Measurements from ENCODE around the gene RARS1. TPM values are rescaled to one million over a fixed set of nuclear protein-coding genes. Genes with fewer than 3 reads are reported as not detected.

RARS1 gene
- polyA plus RNA-seq, 3 donors: 16.1 to 27.0 (median 23.2) TPM

DNA sequence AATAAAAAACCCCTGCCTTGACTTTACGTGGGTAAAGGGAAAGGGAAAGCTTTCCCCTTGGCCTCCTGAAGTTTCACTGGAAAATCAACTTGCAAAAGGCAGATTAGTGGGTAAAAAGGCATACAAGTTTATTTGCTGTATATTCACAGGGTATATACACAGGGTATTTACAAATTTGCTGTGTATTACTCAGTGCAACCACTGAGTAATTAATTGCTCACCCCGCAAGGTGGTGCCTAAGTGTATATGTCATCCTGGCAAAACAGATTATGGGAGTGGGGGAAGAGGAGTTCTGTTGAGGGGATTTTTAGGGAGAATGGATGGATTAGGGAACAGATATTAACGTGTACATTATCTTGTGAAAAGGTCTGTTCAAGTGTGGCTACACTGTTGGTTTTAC is 7.1 kb upstream of the RARS1 start:
- H3K4me3 ChIP-seq (replicated peaks in 1 of 3; ENCODE audit: low read depth in 2 of 3, low read length in 3 of 3): no peak overlapping the region
- intact Hi-C loops (cut with micrococcal nuclease): no loop called here
- Mint-ChIP-seq H3K36me3 (no peaks in the 10 kb centered on the region), H3K9me3 (peaks cover 0 to 3% (median 0%) of the 10 kb centered on the region in 7 donors), H3K4me3 (no peak overlapping the region), H3K27ac (no peak overlapping the region), H3K27me3 (ENCODE audit: low read depth in 3 of 3) (peaks cover 2 to 8% (median 2%) of the 10 kb centered on the region in 3 donors), H3K4me1 (no peaks in the 10 kb centered on the region)
- no peaks in the 10 kb centered on the region for H3K79me2 ChIP-seq (ENCODE audit: insufficient read depth, low read length)
- H3K9me3 ChIP-seq (replicated peaks in 1 of 2; ENCODE audit: control insufficient read depth in 1 of 2, insufficient read depth in 1 of 2, low read length in 2 of 2): no peaks in the 10 kb centered on the region
- no peak overlapping the region for H3K9ac ChIP-seq (ENCODE audit: insufficient read depth, low read length, poor library complexity, severe bottlenecking)
- no peaks in the 10 kb centered on the region for H3K4me1 ChIP-seq (ENCODE audit: control insufficient read depth in 1 of 2, insufficient read depth in 2 of 2, low read length in 2 of 2)
- H4K20me1 ChIP-seq (ENCODE audit: insufficient read depth, low read length): no peaks in the 10 kb centered on the region
- no peak for DNase-seq
- no peak overlapping the region for H2AFZ ChIP-seq (ENCODE audit: insufficient read depth, low read depth, low read length, poor library complexity, severe bottlenecking)
- WGBS (ENCODE audit: insufficient coverage): 94% methylated on average over 3 of the region's 3 CpGs
- no peak overlapping the region for H3K4me2 ChIP-seq (replicated peaks; ENCODE audit: extremely low read depth, low read length, poor library complexity, severe bottlenecking)
- H3K27me3 ChIP-seq (ENCODE audit: control insufficient read depth in 2 of 2, insufficient read depth in 2 of 2, low read length in 2 of 2): no peaks in the 10 kb centered on the region
- TF ChIP-seq CTCF (IDR thresholded peaks at IDR 0.05): no peak
- H3K27ac ChIP-seq (ENCODE audit: low read depth in 1 of 2, low read length in 2 of 2): no peak overlapping the region
- H3K36me3 ChIP-seq (replicated peaks in 1 of 2; ENCODE audit: control insufficient read depth in 1 of 2, insufficient read depth in 2 of 2, low read length in 2 of 2): no peaks in the 10 kb centered on the region

GRCh38 chr5:168480601-168481000 is 5.7 kb upstream of the RARS1 start:
- H3K4me3 ChIP-seq (replicated peaks in 1 of 3; ENCODE audit: low read depth in 2 of 3, low read length in 3 of 3): no peak overlapping the region
- H3K27me3 ChIP-seq (ENCODE audit: control insufficient read depth in 2 of 2, insufficient read depth in 2 of 2, low read length in 2 of 2): no peaks in the 10 kb centered on the region
- no peak for DNase-seq
- intact Hi-C loops (cut with micrococcal nuclease): no loop called here
- no peak overlapping the region for H2AFZ ChIP-seq (ENCODE audit: insufficient read depth, low read depth, low read length, poor library complexity, severe bottlenecking)
- peaks cover 2 to 12% (median 4%) of the 10 kb centered on the region in 3 donors for H3K27me3 Mint-ChIP-seq (ENCODE audit: low read depth in 3 of 3)
- H4K20me1 ChIP-seq (ENCODE audit: insufficient read depth, low read length): no peaks in the 10 kb centered on the region
- H3K79me2 ChIP-seq (ENCODE audit: insufficient read depth, low read length): no peaks in the 10 kb centered on the region
- H3K4me2 ChIP-seq (replicated peaks; ENCODE audit: extremely low read depth, low read length, poor library complexity, severe bottlenecking): no peak overlapping the region
- no peaks in the 10 kb centered on the region for H3K36me3 ChIP-seq (replicated peaks in 1 of 2; ENCODE audit: control insufficient read depth in 1 of 2, insufficient read depth in 2 of 2, low read length in 2 of 2)
- H3K4me3 Mint-ChIP-seq: no peak overlapping the region
- no peaks in the 10 kb centered on the region for H3K4me1 Mint-ChIP-seq
- H3K9me3 ChIP-seq (replicated peaks in 1 of 2; ENCODE audit: control insufficient read depth in 1 of 2, insufficient read depth in 1 of 2, low read length in 2 of 2): no peaks in the 10 kb centered on the region
- WGBS (ENCODE audit: insufficient coverage): 67% methylated on average over 1 of the region's 3 CpGs
- no peaks in the 10 kb centered on the region for H3K36me3 Mint-ChIP-seq
- no peak overlapping the region for H3K27ac ChIP-seq (ENCODE audit: low read depth in 1 of 2, low read length in 2 of 2)
- H3K27ac Mint-ChIP-seq: no peak overlapping the region
- no peak for TF ChIP-seq CTCF (IDR thresholded peaks at IDR 0.05)
- H3K9me3 Mint-ChIP-seq: peaks cover 0 to 3% (median 0%) of the 10 kb centered on the region in 7 donors
- no peak overlapping the region for H3K9ac ChIP-seq (ENCODE audit: insufficient read depth, low read length, poor library complexity, severe bottlenecking)
- H3K4me1 ChIP-seq (ENCODE audit: control insufficient read depth in 1 of 2, insufficient read depth in 2 of 2, low read length in 2 of 2): no peaks in the 10 kb centered on the region

All from CD14-positive monocyte (primary cell).